Measurements from ENCODE around the gene GC. TPM values are rescaled to one million over a fixed set of nuclear protein-coding genes. Genes with fewer than 3 reads are reported as not detected.

GC gene
- total RNA-seq, 2 experiments from 2014 or later, result not detected

GRCh38 chr4:71785959-71786358, 2.1 kb upstream of the GC start:
- Mint-ChIP-seq H3K27ac (no peak overlapping the region), H3K4me3 (no peak overlapping the region), H3K4me1 (ENCODE audit: low read depth) (no peaks in the 10 kb centered on the region), H3K36me3 (ENCODE audit: low read depth) (no peaks in the 10 kb centered on the region), H3K9me3 (no peaks in the 10 kb centered on the region), H3K27me3 (no peaks in the 10 kb centered on the region)
- TF ChIP-seq CTCF (IDR thresholded peaks at IDR 0.05), result no peak
- ATAC-seq (no peak), DNase-seq (no peak)
- intact Hi-C loops (cut with micrococcal nuclease), result no loop called here
- ChIA-PET CTCF (no interaction called here), POLR2A (no interaction called here)

- no peak for DNase-seq
- Mint-ChIP-seq H3K27me3 (no peaks in the 10 kb centered on the region), H3K27ac (no peak overlapping the region), H3K4me1 (ENCODE audit: low read depth) (no peaks in the 10 kb centered on the region), H3K36me3 (ENCODE audit: low read depth) (no peaks in the 10 kb centered on the region), H3K4me3 (no peak overlapping the region), H3K9me3 (no peaks in the 10 kb centered on the region)
- CTCF ChIA-PET, result no interaction called here
- no peak for ATAC-seq
- intact Hi-C loops (cut with micrococcal nuclease), result no loop called here
- POLR2A ChIA-PET, result no interaction called here
- TF ChIP-seq CTCF (IDR thresholded peaks at IDR 0.05), result no peak
Observed at GRCh38 chr4:71784569-71785197, 804 bp upstream of the GC start.

GRCh38 chr4:71777891-71778290, 6.0 kb downstream of the GC start:
- intact Hi-C loops (cut with micrococcal nuclease), result no loop called here
- TF ChIP-seq CTCF (IDR thresholded peaks at IDR 0.05), result no peak
- Mint-ChIP-seq H3K36me3 (ENCODE audit: low read depth) (no peaks in the 10 kb centered on the region), H3K27ac (no peak overlapping the region), H3K4me1 (ENCODE audit: low read depth) (no peaks in the 10 kb centered on the region), H3K27me3 (peaks cover 8% of the 10 kb centered on the region), H3K4me3 (no peak overlapping the region), H3K9me3 (no peaks in the 10 kb centered on the region)
- CTCF ChIA-PET, result no interaction called here
- POLR2A ChIA-PET, result no interaction called here
- no peak for DNase-seq
- no peak for ATAC-seq

- H3K27me3 Mint-ChIP-seq, result peaks cover 8% of the 10 kb centered on the region
- no peaks in the 10 kb centered on the region for H3K4me1 Mint-ChIP-seq (ENCODE audit: low read depth)
- ATAC-seq (no peak), DNase-seq (no peak)
- no peaks in the 10 kb centered on the region for H3K9me3 Mint-ChIP-seq
- TF ChIP-seq CTCF (IDR thresholded peaks at IDR 0.05), result no peak
- no peak overlapping the region for H3K27ac Mint-ChIP-seq
- intact Hi-C loops (cut with micrococcal nuclease), result no loop called here
- CTCF ChIA-PET, result no interaction called here
- POLR2A ChIA-PET, result no interaction called here
- H3K36me3 Mint-ChIP-seq (ENCODE audit: low read depth), result no peaks in the 10 kb centered on the region
- H3K4me3 Mint-ChIP-seq, result no peak overlapping the region
Observed at GRCh38 chr4:71775449-71775848, 8.4 kb downstream of the GC start.

- Mint-ChIP-seq H3K4me1 (ENCODE audit: low read depth) (no peaks in the 10 kb centered on the region), H3K36me3 (ENCODE audit: low read depth) (no peaks in the 10 kb centered on the region), H3K27ac (no peak overlapping the region), H3K9me3 (no peaks in the 10 kb centered on the region), H3K27me3 (peaks cover 8% of the 10 kb centered on the region), H3K4me3 (no peak overlapping the region)
- DNase-seq (no peak), ATAC-seq (no peak)
- no peak for TF ChIP-seq CTCF (IDR thresholded peaks at IDR 0.05)
- CTCF ChIA-PET, result no interaction called here
- intact Hi-C loops (cut with micrococcal nuclease), result no loop called here
- POLR2A ChIA-PET, result interaction anchor here (0.6 kb wide), 1 partner anchor 182 kb away, joined by 3 read pairs; no protein-coding TSS in a partner anchor
Observed at GRCh38 chr4:71774136-71774535, 9.7 kb downstream of the GC start.

Measured in activated CD8-positive, alpha-beta T cell treated with anti-CD3 and anti-CD28 coated beads for 36 hours (primary cell).